ENCODE results near the gene ZSCAN5C. TPM values are rescaled to one million over a fixed set of nuclear protein-coding genes. Genes with fewer than 3 reads are reported as not detected.

ZSCAN5C gene, protein sequence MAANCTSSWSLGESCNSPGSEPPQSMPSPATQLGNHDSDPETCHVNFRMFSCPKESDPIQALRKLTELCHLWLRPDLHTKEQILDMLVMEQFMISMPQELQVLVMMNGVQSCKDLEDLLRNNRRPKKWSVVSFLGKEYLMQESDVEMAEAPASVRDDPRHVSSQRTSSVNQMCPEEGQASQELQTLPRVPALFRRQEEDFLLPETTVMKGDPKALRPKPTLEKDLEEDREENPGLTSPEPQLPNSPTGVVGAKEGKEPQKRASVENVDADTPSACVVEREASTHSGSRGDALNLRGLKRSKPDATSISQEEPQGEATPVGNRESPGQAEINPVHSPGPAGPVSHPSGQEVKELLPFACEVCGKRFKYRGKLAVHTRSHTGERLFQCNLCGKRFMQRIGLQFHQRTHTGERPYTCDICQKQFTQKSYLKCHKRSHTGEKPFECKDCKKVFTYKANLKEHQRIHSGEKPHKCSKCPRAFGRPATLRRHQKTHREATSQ
- total RNA-seq (2022; extraction: Qiagen RNA extraction; ENCODE audit: low read depth): not detected in 5 replicates

DNA sequence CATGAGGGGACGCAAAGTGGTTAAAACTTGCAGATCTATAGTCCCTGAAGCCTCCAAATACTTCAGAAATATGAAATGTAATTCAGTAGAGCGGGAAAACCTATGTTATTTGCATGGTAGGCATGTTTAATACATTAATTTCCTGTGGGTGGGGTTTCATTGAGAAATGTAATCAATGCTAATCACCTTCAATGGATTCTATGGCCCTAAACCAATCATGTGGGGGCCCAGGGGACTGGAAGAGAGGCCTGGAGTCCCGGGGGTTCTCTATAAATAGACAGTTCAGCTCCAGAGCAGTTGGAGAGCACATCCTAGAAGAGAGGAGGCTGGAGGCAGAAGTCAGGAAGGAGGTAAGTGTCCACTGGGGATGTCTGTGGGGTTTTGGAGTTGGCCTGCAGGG lies at the start of gene ZSCAN5C:
ZSCAN5C (plus strand) TSS at position 301 of the 400 bp plus-strand sequence. CDS start 3,641 bp downstream, outside the sequence.

DNA sequence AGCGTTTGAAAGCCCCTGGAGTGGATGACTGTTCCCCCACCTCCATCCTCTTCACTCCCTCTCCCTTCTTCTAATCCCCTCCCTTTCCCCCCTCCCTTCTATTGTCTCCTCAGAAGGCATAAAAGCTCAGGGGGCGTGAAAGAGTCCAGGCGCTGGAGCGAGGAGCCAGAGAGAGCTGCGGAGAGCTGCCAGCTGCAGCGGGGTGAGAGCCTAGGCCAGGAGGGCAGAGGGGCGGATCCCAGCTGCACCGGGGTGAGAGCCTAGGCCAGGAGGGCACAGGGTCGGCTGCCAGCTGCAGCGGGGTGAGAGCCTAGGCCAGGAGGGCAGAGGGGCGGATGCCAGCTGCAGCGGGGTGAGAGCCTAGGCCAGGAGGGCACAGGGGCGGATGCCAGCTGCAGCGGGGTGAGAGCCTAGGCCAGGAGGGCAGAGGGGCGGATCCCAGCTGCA lies 26.2 kb upstream of the ZSCAN5C start, which contains the start of gene GALP:
GALP (plus strand) TSS at position 148 of the 447 bp plus-strand sequence. CDS start 1,101 bp downstream, outside the sequence.

DNA sequence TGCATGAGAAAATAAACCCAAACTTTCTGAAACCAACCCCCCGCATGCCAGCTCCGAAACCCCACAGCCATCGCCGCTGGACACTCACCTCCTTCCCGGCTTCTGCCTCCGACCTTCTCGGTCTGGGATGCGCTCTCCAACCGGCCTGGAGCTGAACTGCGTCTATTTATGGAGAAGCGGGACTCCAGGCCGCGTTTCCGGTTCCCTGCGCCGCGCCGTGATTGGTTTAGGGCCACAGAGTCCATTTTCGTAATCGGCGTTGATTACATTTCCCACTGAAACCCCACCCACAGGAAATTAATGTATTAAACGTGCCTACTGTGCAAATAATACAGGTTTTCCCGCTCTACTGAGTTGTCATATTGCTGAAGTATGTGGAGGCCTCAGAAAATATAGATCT lies 4.4 kb upstream of the ZSCAN5C start, which contains the start of gene ZSCAN5B:
ZSCAN5B (minus strand) TSS at position 138 of the 400 bp plus-strand sequence. CDS start 4,731 bp downstream, outside the sequence.

Other genes starting within 250 kb of the ZSCAN5C start
- not detected in 5 replicates for gene NLRP5, start 215.5 kb upstream of the ZSCAN5C start, total RNA-seq (2022; extraction: Qiagen RNA extraction; ENCODE audit: low read depth)
- 26.1 to 51.6 TPM (median 50.0 TPM) in 5 replicates for gene ZNF787, start 81.0 kb upstream of the ZSCAN5C start, total RNA-seq (2022; extraction: Qiagen RNA extraction; ENCODE audit: low read depth)
- 18.1 to 32.0 TPM (median 29.4 TPM) in 5 replicates for gene ZNF444, start 61.0 kb upstream of the ZSCAN5C start, total RNA-seq (2022; extraction: Qiagen RNA extraction; ENCODE audit: low read depth)
- not detected in 5 replicates for gene GALP, start 26.3 kb upstream of the ZSCAN5C start, total RNA-seq (2022; extraction: Qiagen RNA extraction; ENCODE audit: low read depth)
- 0.06 TPM in 1 of 5 replicates, not detected in the others for gene ZSCAN5B, start 4.5 kb upstream of the ZSCAN5C start, total RNA-seq (2022; extraction: Qiagen RNA extraction; ENCODE audit: low read depth)
- not detected in 5 replicates for gene EDDM13, start 70.5 kb downstream of the ZSCAN5C start, total RNA-seq (2022; extraction: Qiagen RNA extraction; ENCODE audit: low read depth)
- gene ZSCAN5A, start 112.6 kb downstream of the ZSCAN5C start, total RNA-seq (2022; extraction: Qiagen RNA extraction; ENCODE audit: low read depth): 5.7 to 9.2 TPM (median 8.8 TPM) in 5 replicates
- 0.95 to 1.3 TPM (median 1.1 TPM) in 5 replicates for gene ZNF582, start 191.3 kb downstream of the ZSCAN5C start, total RNA-seq (2022; extraction: Qiagen RNA extraction; ENCODE audit: low read depth)
- 2.0 to 2.7 TPM (median 2.3 TPM) in 5 replicates for gene ZNF583, start 202.1 kb downstream of the ZSCAN5C start, total RNA-seq (2022; extraction: Qiagen RNA extraction; ENCODE audit: low read depth)